ENCODE data around the gene ADAMTS10. TPM values are rescaled to one million over a fixed set of nuclear protein-coding genes. Genes with fewer than 3 reads are reported as not detected.

ADAMTS10 gene
- total RNA-seq, result 10 to 100 TPM; 19.3 to 24.7 TPM

DNA sequence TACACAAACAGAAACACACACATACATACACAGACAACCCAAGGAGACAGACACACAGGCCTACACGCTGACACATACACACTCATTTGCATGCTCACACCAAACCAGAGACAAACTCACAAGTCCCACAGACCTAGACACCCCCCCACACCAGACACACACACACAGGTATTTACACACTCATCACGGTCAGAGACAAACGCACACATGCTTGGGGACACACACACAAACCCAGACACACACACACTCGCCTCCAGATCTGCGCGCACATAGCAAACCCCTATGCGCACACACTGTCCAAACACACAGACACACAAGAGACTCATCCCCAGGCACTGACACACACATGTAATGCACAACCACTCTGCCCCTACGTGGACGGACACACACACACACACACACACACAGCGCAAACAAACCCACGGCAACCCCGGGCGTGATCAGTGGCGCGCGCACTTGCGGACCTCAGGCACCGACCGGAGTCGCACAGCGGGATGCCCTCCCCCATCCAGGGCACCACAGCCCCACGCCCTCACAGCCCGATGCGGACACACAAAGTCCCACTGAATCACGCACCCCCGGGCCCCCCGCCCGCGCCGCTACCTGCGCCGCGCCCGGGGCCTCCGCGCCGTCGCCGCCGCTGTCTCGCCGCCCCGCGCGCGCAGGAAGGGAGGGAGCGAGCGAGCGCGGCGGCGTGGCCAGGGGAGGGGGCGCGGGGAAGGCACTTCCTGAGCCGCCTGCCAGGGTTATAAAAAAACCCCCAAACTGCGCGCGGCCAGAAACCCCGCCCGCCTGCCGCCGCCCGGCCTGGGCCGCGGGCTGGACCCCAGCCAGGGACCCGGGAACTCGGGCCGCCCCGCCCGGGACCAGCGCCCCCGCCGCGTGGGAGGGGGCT lies at the start of gene ADAMTS10:
Gene ADAMTS10, minus strand, starts transcription at position 675 of the 895 bp plus-strand sequence. CDS start 5,005 bp downstream, outside the sequence.

DNA sequence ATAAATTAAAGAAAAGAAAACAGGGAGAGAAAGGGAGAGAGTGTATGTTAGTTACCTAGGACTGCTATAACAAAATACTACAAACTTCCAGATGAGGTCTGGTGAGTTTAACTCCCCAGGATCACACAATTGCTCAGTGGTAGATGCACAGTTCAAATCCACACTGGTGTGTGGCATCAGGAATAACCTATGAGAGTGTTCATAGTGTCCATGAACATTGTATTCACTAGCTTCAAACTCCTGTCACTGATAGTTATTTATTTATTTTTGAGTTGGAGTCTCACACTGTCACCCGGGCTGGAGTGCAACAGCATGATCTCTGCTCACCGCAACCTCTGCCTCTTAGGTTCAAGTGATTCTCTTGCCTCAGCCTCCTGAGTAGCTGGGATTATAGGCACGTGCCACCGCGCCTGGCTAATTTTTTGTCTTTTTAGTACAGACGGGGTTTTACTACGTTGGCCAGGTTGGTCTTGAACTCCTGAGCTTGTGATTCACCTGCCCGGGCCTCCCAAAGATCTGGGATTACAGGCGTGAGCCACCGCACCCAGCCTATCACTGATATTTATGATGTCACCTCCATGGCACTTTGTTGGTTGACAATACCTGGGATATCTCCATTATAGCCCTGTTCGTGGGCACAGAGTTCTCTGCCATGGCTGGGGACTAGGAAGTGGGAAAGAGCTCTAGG lies 19.6 kb upstream of the ADAMTS10 start, which contains the start of gene NFILZ:
Gene NFILZ, plus strand, starts transcription at position 638 of the 688 bp plus-strand sequence. CDS start 46,133 bp downstream, outside the sequence.

DNA sequence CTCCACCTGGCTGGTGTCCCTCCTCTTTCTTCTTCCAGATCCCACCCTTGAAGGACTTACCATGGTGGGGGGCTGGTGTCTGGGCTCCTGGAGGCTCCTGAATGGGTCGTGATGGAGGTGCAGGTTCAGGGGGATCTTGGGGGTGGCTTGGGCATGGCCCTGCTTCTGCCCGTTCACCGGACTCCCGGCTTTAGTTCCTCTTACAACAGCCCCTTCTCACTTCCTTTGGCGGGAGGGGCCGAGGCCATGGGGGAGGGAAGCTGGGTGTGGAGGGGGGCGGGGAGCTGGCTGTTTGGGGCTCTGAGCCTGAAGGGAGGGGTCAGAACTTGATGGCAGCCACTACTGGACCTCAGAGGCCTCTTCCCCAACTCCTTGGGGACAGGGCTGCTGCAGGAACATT lies 33.3 kb downstream of the ADAMTS10 start, which contains the start of gene MYO1F:
Gene MYO1F, minus strand, starts transcription at position 196 of the 400 bp plus-strand sequence. Its CDS starts 133 bp downstream, at position 63.

Other genes starting within 250 kb of the ADAMTS10 start
- under 1 TPM; 0.38 to 0.75 TPM for gene ANGPTL4, start 246.6 kb downstream of the ADAMTS10 start, total RNA-seq
- 10 to 100 TPM; 89.4 to 97.0 TPM for gene RAB11B, start 220.4 kb downstream of the ADAMTS10 start, total RNA-seq
- gene MARCHF2, start 197.4 kb downstream of the ADAMTS10 start, total RNA-seq, result 10 to 100 TPM; 23.1 to 23.5 TPM
- gene HNRNPM, start 165.7 kb downstream of the ADAMTS10 start, total RNA-seq, result 100 to 1,000 TPM; 216 to 222 TPM
- 1 to 10 TPM; 1.2 to 1.3 TPM for gene PRAM1, start 108.1 kb downstream of the ADAMTS10 start, total RNA-seq
- gene ZNF414, start 96.5 kb downstream of the ADAMTS10 start, total RNA-seq, result 10 to 100 TPM; 40.1 to 45.5 TPM
- gene MYO1F, start 33.3 kb downstream of the ADAMTS10 start, total RNA-seq, result 100 to 1,000 TPM; 250 to 269 TPM
- gene NFILZ, start 19.9 kb upstream of the ADAMTS10 start, total RNA-seq, result not detected
- gene ACTL9, start 88.1 kb upstream of the ADAMTS10 start, total RNA-seq, result not detected
- gene OR2Z1, start 110.9 kb upstream of the ADAMTS10 start, total RNA-seq, result not detected
- 10 to 100 TPM; 27.2 to 30.1 TPM for gene ZNF558, start 221.6 kb upstream of the ADAMTS10 start, total RNA-seq
- gene MBD3L1, start 221.7 kb upstream of the ADAMTS10 start, total RNA-seq, result not detected

Measured in activated naive CD4-positive, alpha-beta T cell treated with anti-CD3 and anti-CD28 coated beads, Interleukin-2, amount 10 ng/mL, durations not matched to agents 5 hours and 36 hours (primary cell).